Uterus (tissue), 2 donors: ENCODE data around the gene DGKI.

Experiments used
- CTCF ChIP-seq, 4 experiments: fragments of 200-600 bp in 2 of 4; fragments of 450-650 bp in 2 of 4; sonication (generic) in 2 of 4; IDR thresholded peaks; one replicate each; pipeline ENCODE4 v1.5.1; 2016 to 2019; ENCODE audit warnings: antibody characterized with exemption in 4 of 4, mild to moderate bottlenecking in 2 of 4, moderate library complexity in 1 of 4
- POLR2A ChIP-seq, 2 donors: fragments of 450-650 bp; IDR thresholded peaks; one replicate each; pipeline ENCODE4 v1.6.1; 2016; ENCODE audit warnings: antibody characterized with exemption in 2 of 2, mild to moderate bottlenecking in 1 of 2, moderate library complexity in 1 of 2

- no peak for TF ChIP-seq CTCF (IDR thresholded peaks at IDR 0.05)
- TF ChIP-seq POLR2A (IDR thresholded peaks at IDR 0.05), result no peak
Measured at GRCh38 chr7:137886281-137886680, 39.5 kb upstream of the DGKI start.
